ENCODE data around the gene LARGE1. TPM values are rescaled to one million over a fixed set of nuclear protein-coding genes. Genes with fewer than 3 reads are reported as not detected.

The LARGE1 gene
- total RNA-seq, 6 experiments from 2014 or later, result 12.2 to 28.3 (median 15.2) TPM

DNA sequence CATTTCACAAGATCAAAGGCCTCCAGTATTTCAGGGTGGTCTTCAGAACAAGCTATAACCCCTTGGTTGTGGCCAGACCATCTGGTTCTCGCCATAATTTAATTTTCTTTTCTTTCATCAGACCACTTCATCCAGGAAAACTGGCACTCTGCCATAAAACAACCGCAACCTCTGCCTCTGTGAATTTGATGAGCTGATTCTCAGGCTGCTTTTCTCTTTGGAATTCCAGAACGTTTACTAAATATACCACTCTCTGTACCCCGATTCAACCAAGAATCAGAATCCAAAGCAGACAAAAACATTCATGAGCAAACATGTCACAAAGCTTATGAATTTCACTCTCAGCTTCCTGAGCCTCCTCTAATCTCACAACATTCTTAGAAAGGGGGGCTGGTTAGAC is 530.3 kb downstream of the LARGE1 start:
- H3K4me3 ChIP-seq, result no peak overlapping the region
- H3K9me3 ChIP-seq, result no peaks in the 10 kb centered on the region
- H3K36me3 ChIP-seq, result no peaks in the 10 kb centered on the region
- H3K27ac ChIP-seq, result no peak overlapping the region
- DNase-seq (no peak), ATAC-seq (no peak)
- no peaks in the 10 kb centered on the region for H3K27me3 ChIP-seq
- intact Hi-C loops (cut with DNase I), result no loop called here
- 72% methylated on average over 4 of the region's 4 CpGs for WGBS (ENCODE audit: insufficient coverage, low coverage, low lambda C conversion rate, missing lambda C conversion rate)
- no peak for TF ChIP-seq POLR2A (IDR thresholded peaks at IDR 0.05)
- TF ChIP-seq, protein P1, sequence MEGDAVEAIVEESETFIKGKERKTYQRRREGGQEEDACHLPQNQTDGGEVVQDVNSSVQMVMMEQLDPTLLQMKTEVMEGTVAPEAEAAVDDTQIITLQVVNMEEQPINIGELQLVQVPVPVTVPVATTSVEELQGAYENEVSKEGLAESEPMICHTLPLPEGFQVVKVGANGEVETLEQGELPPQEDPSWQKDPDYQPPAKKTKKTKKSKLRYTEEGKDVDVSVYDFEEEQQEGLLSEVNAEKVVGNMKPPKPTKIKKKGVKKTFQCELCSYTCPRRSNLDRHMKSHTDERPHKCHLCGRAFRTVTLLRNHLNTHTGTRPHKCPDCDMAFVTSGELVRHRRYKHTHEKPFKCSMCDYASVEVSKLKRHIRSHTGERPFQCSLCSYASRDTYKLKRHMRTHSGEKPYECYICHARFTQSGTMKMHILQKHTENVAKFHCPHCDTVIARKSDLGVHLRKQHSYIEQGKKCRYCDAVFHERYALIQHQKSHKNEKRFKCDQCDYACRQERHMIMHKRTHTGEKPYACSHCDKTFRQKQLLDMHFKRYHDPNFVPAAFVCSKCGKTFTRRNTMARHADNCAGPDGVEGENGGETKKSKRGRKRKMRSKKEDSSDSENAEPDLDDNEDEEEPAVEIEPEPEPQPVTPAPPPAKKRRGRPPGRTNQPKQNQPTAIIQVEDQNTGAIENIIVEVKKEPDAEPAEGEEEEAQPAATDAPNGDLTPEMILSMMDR (IDR thresholded peaks at IDR 0.05), result no peak
- peaks cover 0 to 32% (median 10%) of the 10 kb centered on the region in 4 donors for H3K4me1 ChIP-seq

DNA sequence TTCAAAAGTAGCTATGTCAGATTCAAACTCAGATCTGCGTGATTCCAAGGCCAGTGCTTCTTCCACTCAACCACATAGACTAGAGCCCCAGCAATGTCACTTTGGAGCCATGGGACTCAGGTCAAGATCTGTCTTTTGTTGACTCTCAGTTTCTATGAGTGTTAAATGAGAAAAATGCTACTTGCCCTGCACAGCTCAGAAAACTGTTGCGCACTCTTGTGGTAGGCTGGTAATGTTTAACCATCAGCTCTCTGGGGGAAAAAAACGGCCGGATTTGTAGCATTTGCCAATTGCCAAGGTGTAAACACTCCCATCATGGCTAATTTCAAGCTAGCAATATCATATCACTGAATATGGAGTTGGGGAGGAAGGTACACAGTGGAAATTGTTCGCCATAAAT is 534.0 kb downstream of the LARGE1 start:
- no peak overlapping the region for H3K4me3 ChIP-seq
- ATAC-seq (no peak), DNase-seq (no peak)
- no peaks in the 10 kb centered on the region for H3K36me3 ChIP-seq
- no peak for TF ChIP-seq POLR2A (IDR thresholded peaks at IDR 0.05)
- intact Hi-C loops (cut with DNase I), result no loop called here
- H3K27ac ChIP-seq, result no peak overlapping the region
- 90% methylated on average over 2 of the region's 5 CpGs for WGBS (ENCODE audit: insufficient coverage, low coverage, low lambda C conversion rate, missing lambda C conversion rate)
- H3K4me1 ChIP-seq, result peaks cover 0 to 23% (median 11%) of the 10 kb centered on the region in 4 donors
- no peaks in the 10 kb centered on the region for H3K27me3 ChIP-seq
- no peaks in the 10 kb centered on the region for H3K9me3 ChIP-seq

DNA sequence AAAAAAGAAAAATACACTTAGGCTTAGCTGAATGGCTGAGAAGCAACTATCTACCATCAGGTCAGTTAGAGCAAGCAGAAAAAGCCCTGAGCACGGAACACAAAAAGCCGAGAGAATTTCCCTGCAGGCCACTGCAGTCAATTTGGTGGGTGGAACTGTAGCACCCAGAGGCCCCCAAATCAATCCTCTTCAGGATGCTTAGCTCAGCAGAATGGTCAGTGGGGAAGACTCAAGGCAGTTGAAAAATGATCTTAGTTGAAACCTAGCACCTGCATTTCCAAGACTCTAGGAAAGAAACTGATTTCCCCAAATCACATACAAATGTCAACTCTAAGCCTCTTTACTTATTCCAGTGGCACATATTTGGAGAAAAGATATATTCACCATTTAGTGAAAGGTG is 534.7 kb downstream of the LARGE1 start:
- Histone ChIP-seq H3K36me3 (no peaks in the 10 kb centered on the region), H3K27me3 (no peaks in the 10 kb centered on the region), H3K9me3 (no peaks in the 10 kb centered on the region), H3K27ac (no peak overlapping the region), H3K4me3 (no peak overlapping the region), H3K4me1 (peaks cover 0 to 22% (median 11%) of the 10 kb centered on the region in 4 donors)
- DNase-seq, result no peak
- WGBS (ENCODE audit: insufficient coverage, low coverage, low lambda C conversion rate, missing lambda C conversion rate), result no CpG with 5 or more reads among the region's 2 CpGs
- ATAC-seq, result no peak
- intact Hi-C loops (cut with DNase I), result no loop called here
- TF ChIP-seq POLR2A (IDR thresholded peaks at IDR 0.05), result no peak
- TF ChIP-seq, protein P1 (IDR thresholded peaks at IDR 0.05), result no peak

DNA sequence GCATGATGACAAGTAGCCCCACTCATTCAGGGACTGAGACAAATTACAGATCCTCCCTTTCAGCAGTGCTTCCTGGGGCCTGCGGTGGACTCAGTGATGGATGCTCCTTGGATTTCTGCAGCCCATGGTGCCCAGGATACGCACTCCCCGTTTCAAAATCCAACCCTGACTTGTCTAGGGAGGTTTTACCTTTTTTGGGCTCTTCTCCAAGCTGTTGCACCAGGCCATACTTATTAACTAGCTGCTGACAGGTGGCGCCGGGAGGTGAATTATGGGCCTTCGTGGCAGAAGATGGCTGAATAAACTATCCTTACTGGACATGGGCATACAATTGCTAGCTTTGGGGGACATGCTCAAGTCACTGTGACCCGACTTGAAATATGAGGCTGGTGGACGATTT is 537.8 kb downstream of the LARGE1 start:
- DNase-seq (peak; percentile 36 to 77 (median 60)), ATAC-seq (peak; percentile 79 to 87 (median 82))
- Histone ChIP-seq H3K9me3 (no peaks in the 10 kb centered on the region), H3K27me3 (no peaks in the 10 kb centered on the region), H3K4me3 (no peak overlapping the region), H3K27ac (peak overlapping the region in 2 of 3 donors; percentile 3 to 52), H3K4me1 (peaks cover 0 to 31% (median 14%) of the 10 kb centered on the region in 4 donors), H3K36me3 (no peaks in the 10 kb centered on the region)
- intact Hi-C loops (cut with DNase I), result no loop called here
- TF ChIP-seq, protein P1 (IDR thresholded peaks at IDR 0.05), result no peak
- no peak for TF ChIP-seq POLR2A (IDR thresholded peaks at IDR 0.05)
- 39% methylated on average over 7 of the region's 8 CpGs for WGBS (ENCODE audit: insufficient coverage, low coverage, low lambda C conversion rate, missing lambda C conversion rate)

DNA sequence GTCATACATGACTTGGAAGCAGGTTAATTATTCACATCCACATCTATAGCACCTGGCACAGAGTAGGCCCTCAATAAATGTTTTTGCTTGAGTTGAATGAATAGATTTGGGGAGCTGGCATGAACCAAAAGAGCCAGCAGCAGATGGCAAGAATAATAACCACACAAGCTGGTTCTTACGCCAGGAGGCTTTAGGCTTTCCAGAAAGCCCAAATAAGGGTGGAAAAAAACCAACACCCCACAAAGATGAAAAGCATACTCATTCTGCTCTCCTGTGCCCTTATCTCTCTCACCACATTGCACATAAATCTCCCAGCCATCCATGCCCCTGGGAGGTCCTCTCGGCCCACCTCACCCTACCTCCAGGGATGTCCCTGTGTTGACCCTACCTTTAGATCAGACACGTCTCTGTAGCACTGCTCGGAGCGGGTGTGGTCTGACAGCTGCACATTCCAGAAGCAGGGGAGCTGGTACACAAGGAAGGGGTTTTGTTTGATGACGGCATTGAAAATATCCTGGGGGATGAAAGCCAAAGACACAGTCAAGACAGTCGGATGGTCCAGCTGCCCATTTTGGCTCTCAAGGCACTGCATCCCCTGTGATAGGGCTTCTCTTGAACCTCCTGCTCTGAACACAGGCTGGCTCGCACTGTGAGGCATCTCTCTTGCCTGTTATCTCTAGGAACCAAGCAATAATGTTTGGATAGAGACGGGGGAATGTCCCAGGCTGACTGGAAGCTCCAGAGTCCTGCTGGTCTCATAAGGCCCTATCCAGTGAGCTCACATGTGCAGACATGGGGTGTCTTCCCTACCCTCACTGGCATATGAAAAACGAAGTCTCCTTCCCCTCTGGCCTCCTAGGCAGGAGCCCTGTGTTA is 538.5 kb downstream of the LARGE1 start:
- 76% methylated on average over 6 of the region's 10 CpGs for WGBS (ENCODE audit: insufficient coverage, low coverage, low lambda C conversion rate, missing lambda C conversion rate)

More for the DNA sequence above, 538.5 kb downstream of the LARGE1 start:
- intact Hi-C loops (cut with DNase I), result no loop called here
- ATAC-seq, result peak; percentile 38 to 72 (median 58)
- no peak overlapping the region for H3K4me3 ChIP-seq
- TF ChIP-seq POLR2A (IDR thresholded peaks at IDR 0.05), result no peak
- TF ChIP-seq, protein P1 (IDR thresholded peaks at IDR 0.05), result no peak
- no peaks in the 10 kb centered on the region for H3K27me3 ChIP-seq
- H3K9me3 ChIP-seq, result no peaks in the 10 kb centered on the region
- H3K27ac ChIP-seq, result peak overlapping the region in 1 of 3 donors; percentile 52
- H3K36me3 ChIP-seq, result no peaks in the 10 kb centered on the region
- peaks cover 0 to 31% (median 14%) of the 10 kb centered on the region in 4 donors for H3K4me1 ChIP-seq
- no peak for DNase-seq
